ENCODE results near the gene UBE2D2.

Gene UBE2D2

GRCh38 chr5:139637438-139638089, 76.4 kb downstream of the UBE2D2 start:
- no peak for TF ChIP-seq ZFX (IDR thresholded peaks at IDR 0.05; ENCODE audit: borderline replicate concordance)
- TF ChIP-seq CTCF (IDR thresholded peaks at IDR 0.05): no peak
- H3K27ac ChIP-seq: no peak overlapping the region

- TF ChIP-seq CTCF (IDR thresholded peaks at IDR 0.05) (no peak), ZFX (IDR thresholded peaks at IDR 0.05; ENCODE audit: borderline replicate concordance) (no peak)
- H3K27ac ChIP-seq: no peak overlapping the region
These were observed 77.1 kb downstream of the UBE2D2 start for GRCh38 chr5:139638090-139638735.

GRCh38 chr5:139638736-139639618, 77.8 kb downstream of the UBE2D2 start:
- TF ChIP-seq ZFX (IDR thresholded peaks at IDR 0.05; ENCODE audit: borderline replicate concordance) (no peak), CTCF (IDR thresholded peaks at IDR 0.05) (no peak)
- no peak overlapping the region for H3K27ac ChIP-seq

- no peak overlapping the region for H3K27ac ChIP-seq
- TF ChIP-seq ZFX (IDR thresholded peaks at IDR 0.05; ENCODE audit: borderline replicate concordance): no peak
These were observed 78.7 kb downstream of the UBE2D2 start for GRCh38 chr5:139639619-139640380.

GRCh38 chr5:139640421-139641115, 79.4 kb downstream of the UBE2D2 start:
- TF ChIP-seq ZFX (IDR thresholded peaks at IDR 0.05; ENCODE audit: borderline replicate concordance): no peak
- TF ChIP-seq CTCF (IDR thresholded peaks at IDR 0.05): no peak
- H3K27ac ChIP-seq: no peak overlapping the region

- no peak for TF ChIP-seq ZFX (IDR thresholded peaks at IDR 0.05; ENCODE audit: borderline replicate concordance)
- no peak for TF ChIP-seq CTCF (IDR thresholded peaks at IDR 0.05)
- no peak overlapping the region for H3K27ac ChIP-seq
These were observed 80.3 kb downstream of the UBE2D2 start for GRCh38 chr5:139641116-139642080.
